Measurements from ENCODE around the gene COL4A2.
"Not testable (repeated sequence)": the region's sequence is repeated elsewhere in the genome, so short reads cannot be mapped to it uniquely, and the experiment has no call there.

DNA sequence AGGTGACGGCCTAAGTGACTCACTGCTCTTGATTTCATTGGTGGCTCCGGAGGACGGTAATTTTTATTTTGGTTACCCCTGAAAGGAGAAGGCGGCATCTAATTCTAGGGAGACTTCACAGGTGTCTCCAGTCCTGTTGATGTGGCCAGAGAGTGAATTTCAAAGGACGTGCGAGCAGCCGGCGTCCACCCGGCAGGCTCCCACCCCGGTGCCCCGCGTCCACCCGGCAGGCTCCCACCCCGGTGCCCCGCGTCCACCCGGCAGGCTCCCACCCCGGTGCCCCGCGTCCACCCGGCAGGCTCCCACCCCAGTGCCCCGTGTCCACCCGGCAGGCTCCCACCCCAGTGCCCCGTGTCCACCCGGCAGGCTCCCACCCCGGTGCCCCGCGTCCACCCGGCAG, 6.2 kb downstream of the COL4A2 start:
- TF ChIP-seq ELF1 (IDR thresholded peaks at IDR 0.05; ENCODE audit: borderline replicate concordance, low read depth); RAD21 (IDR thresholded peaks at IDR 0.05; ENCODE audit: low read depth); ZNF274 (IDR thresholded peaks at IDR 0.05; ENCODE audit: low read depth, low read length); REST (IDR thresholded peaks at IDR 0.05; ENCODE audit: low read depth); POLR2A (IDR thresholded peaks at IDR 0.05; ENCODE audit: borderline replicate concordance, extremely low read depth, insufficient read depth, insufficient read length); ZFX (IDR thresholded peaks at IDR 0.05); EZH2 (IDR thresholded peaks at IDR 0.05): not testable (repeated sequence)
- TF ChIP-seq, protein P1, sequence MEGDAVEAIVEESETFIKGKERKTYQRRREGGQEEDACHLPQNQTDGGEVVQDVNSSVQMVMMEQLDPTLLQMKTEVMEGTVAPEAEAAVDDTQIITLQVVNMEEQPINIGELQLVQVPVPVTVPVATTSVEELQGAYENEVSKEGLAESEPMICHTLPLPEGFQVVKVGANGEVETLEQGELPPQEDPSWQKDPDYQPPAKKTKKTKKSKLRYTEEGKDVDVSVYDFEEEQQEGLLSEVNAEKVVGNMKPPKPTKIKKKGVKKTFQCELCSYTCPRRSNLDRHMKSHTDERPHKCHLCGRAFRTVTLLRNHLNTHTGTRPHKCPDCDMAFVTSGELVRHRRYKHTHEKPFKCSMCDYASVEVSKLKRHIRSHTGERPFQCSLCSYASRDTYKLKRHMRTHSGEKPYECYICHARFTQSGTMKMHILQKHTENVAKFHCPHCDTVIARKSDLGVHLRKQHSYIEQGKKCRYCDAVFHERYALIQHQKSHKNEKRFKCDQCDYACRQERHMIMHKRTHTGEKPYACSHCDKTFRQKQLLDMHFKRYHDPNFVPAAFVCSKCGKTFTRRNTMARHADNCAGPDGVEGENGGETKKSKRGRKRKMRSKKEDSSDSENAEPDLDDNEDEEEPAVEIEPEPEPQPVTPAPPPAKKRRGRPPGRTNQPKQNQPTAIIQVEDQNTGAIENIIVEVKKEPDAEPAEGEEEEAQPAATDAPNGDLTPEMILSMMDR (IDR thresholded peaks at IDR 0.05 in 2 of 3, conservative IDR thresholded peaks at IDR 0.05 in 1 of 3; ENCODE audit: borderline replicate concordance in 1 of 3, insufficient read depth in 1 of 3, low read depth in 2 of 3, low read length in 2 of 3), result not testable (repeated sequence)
- TF ChIP-seq, protein P2, sequence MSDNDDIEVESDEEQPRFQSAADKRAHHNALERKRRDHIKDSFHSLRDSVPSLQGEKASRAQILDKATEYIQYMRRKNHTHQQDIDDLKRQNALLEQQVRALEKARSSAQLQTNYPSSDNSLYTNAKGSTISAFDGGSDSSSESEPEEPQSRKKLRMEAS (IDR thresholded peaks at IDR 0.05), result not testable (repeated sequence)
